Dendritic cell treated with granulocyte-macrophage colony-stimulating factor and Interleukin-4, amounts not matched to agents 40 ng/mL and 50 ng/mL, for 4 days (primary cell): ENCODE data around the gene ASXL3.

Experiments
- H3K27ac Mint-ChIP-seq: one replicate; pipeline ENCODE4 v1.8.0; 2022; ENCODE audit warnings: mild to moderate bottlenecking, mixed read lengths
- H3K27me3 Mint-ChIP-seq: one replicate; pipeline ENCODE4 v1.8.0; 2022; ENCODE audit warnings: mild to moderate bottlenecking, mixed read lengths
- H3K36me3 Mint-ChIP-seq: one replicate; pipeline ENCODE4 v1.8.0; 2022; ENCODE audit warnings: low read depth, mixed read lengths
- H3K4me1 Mint-ChIP-seq: one replicate; pipeline ENCODE4 v1.8.0; 2022; ENCODE audit warnings: low read depth, mixed read lengths
- H3K4me3 Mint-ChIP-seq: one replicate; pipeline ENCODE4 v1.8.0; 2022; ENCODE audit warnings: mild to moderate bottlenecking, moderate library complexity, mixed read lengths
- H3K9me3 Mint-ChIP-seq: one replicate; pipeline ENCODE4 v1.8.0; 2022; ENCODE audit warnings: mixed read lengths
- intact Hi-C: fragments of 100-400 bp; cut with micrococcal nuclease; formaldehyde crosslinking; loops from one replicate; pipeline ENCODE4 v1.15.0; 2022

The ASXL3 gene

DNA sequence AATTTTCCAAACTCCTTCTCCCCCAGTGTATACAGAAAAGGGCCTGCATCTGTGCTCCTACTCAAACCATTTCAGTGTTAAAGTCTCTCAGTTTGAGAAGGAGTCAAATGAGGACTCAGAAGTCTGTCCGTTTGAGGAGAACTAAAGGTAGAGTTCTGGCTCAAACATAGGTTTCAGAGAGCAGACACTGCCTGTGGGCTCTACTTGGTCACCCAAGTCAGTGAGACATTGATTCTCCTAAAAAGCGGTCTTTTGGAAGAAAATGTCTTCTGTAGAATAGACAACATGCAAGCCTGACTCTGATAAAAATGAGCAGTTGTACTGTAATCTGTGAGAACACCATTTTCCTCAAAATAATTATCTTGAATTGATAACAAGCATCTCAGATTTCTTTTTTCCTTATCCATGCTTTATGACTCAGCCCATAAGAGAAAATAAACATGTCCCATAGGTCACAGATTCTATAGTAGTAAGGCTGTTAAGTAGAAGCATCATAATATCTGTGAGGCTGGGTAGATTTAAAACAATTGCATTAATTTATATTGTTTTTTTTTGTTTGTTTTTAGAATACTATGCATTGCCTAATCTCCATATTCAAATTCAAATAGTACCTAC, 82.8 kb downstream of the ASXL3 start:
- Mint-ChIP-seq H3K27ac (no peak overlapping the region), H3K4me1 (no peaks in the 10 kb centered on the region), H3K27me3 (no peaks in the 10 kb centered on the region), H3K36me3 (no peaks in the 10 kb centered on the region), H3K9me3 (no peaks in the 10 kb centered on the region), H3K4me3 (no peak overlapping the region)
- intact Hi-C loops, result no loop called here

DNA sequence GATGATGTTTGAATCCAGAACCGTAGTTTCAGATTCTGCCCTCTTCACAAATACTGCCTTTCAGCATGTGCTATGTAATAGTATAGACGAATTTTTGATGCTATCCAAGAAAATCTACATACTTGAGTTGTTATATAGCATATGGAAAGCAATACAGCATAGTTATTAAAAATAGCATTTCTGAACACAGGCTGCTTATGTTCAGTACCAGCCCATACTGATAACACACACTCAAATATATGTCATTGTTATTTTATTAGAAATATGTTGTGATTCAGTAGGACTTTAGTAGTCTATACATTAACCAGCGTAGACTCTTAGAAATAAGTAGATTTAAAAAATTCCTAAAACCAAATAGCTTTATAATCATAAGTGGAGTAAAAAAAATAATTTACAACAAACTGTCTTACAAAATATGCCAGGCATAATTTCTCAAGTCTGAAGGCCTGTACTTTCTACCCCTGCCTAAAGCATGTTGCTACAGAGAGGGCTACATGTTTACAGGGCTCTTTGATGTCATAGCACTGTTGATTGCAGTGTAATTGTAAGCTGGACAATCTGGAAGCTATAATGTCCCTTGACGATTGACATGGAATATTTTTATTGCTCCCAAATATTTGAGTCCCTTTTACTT, 86.3 kb downstream of the ASXL3 start:
- no peaks in the 10 kb centered on the region for H3K9me3 Mint-ChIP-seq
- H3K36me3 Mint-ChIP-seq, result no peaks in the 10 kb centered on the region
- no peaks in the 10 kb centered on the region for H3K27me3 Mint-ChIP-seq
- H3K27ac Mint-ChIP-seq, result no peak overlapping the region
- H3K4me1 Mint-ChIP-seq, result no peaks in the 10 kb centered on the region
- H3K4me3 Mint-ChIP-seq, result no peak overlapping the region
- intact Hi-C loops, result no loop called here

DNA sequence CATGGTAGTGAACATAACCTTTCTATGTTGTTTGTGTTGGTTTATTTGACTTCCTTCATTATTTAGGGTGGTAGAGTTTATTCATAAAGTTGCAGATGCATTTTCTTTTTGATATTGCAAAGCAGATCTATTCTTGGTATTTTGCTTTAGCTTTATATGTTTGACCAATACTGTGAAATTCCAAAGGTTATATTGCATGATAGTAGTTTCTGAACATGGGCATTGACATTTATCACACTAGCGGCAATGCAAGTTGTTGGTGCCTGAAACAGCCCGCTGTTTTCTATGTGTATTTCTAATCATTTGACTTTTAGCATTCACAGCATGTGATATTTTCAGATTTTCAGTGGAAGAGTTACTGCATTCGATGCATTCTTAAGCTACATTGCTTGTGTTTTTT, 87.2 kb downstream of the ASXL3 start:
- no peaks in the 10 kb centered on the region for H3K36me3 Mint-ChIP-seq
- no peaks in the 10 kb centered on the region for H3K4me1 Mint-ChIP-seq
- H3K27me3 Mint-ChIP-seq, result no peaks in the 10 kb centered on the region
- no peak overlapping the region for H3K4me3 Mint-ChIP-seq
- H3K9me3 Mint-ChIP-seq, result no peaks in the 10 kb centered on the region
- no peak overlapping the region for H3K27ac Mint-ChIP-seq
- intact Hi-C loops, result no loop called here

DNA sequence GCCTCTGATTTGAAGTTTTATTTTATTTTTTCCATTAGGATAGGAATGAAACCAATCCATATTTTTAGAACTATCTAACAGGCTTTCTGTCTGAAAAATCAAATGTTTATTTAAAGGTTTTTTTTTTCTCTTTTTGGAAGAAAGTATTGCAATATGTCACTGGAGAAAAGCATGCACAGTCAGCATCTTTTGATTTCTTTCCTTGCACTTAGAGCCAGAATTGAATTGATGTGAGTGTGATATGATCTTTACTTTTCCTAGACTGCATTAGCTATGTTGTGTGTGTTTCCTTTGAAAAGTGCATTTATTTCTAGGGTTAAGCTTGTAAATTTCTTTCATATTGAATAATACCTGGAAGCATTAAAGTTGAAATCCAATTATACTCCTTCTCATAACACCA, 87.6 kb downstream of the ASXL3 start:
- Mint-ChIP-seq H3K36me3 (no peaks in the 10 kb centered on the region), H3K9me3 (no peaks in the 10 kb centered on the region), H3K27me3 (no peaks in the 10 kb centered on the region), H3K27ac (no peak overlapping the region), H3K4me3 (no peak overlapping the region), H3K4me1 (no peaks in the 10 kb centered on the region)
- intact Hi-C loops, result no loop called here

DNA sequence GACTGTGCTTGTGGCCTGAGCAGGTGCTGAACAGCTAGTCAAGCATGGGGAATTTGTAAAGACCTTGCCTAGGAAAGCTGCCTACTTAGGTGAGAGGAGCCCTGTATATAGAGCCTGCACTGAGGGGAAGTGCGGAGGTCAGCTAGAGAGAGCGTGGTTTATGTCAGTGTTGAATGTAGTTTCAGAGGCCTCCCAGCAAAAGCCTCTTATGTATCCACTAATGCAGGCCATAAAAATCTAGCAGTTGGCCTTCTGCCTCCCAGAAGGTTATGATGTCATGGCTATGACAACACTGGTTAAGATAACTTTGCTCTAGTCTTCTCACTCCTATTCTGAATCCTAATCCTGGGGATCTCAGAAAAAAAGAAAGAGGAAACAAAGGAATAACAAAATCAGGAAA, 88.9 kb downstream of the ASXL3 start:
- intact Hi-C loops, result no loop called here
- Mint-ChIP-seq H3K27me3 (no peaks in the 10 kb centered on the region), H3K27ac (no peak overlapping the region), H3K36me3 (no peaks in the 10 kb centered on the region), H3K4me3 (no peak overlapping the region), H3K9me3 (no peaks in the 10 kb centered on the region), H3K4me1 (no peaks in the 10 kb centered on the region)

DNA sequence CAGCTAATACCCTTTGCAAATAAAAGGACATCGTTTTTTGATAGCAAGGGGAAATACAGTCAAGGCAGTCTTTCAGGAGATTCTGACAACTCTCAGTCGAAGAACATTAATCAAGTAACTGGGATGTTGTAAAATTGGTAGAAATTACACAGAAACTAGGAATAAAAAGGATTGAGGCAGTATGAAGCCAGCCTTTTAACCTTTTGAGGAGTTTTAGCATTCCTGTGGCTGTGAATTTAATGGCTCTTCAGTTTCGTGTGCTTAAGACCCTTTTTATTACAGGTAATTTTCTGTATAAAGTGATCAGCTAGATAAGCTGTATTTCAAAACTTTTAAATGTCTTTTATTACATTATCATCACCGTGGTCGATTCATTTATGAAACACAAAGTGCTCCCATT, 91.6 kb downstream of the ASXL3 start:
- Mint-ChIP-seq H3K9me3 (no peaks in the 10 kb centered on the region), H3K27me3 (no peaks in the 10 kb centered on the region), H3K4me3 (no peak overlapping the region), H3K4me1 (no peaks in the 10 kb centered on the region), H3K27ac (no peak overlapping the region), H3K36me3 (no peaks in the 10 kb centered on the region)
- intact Hi-C loops, result no loop called here

DNA sequence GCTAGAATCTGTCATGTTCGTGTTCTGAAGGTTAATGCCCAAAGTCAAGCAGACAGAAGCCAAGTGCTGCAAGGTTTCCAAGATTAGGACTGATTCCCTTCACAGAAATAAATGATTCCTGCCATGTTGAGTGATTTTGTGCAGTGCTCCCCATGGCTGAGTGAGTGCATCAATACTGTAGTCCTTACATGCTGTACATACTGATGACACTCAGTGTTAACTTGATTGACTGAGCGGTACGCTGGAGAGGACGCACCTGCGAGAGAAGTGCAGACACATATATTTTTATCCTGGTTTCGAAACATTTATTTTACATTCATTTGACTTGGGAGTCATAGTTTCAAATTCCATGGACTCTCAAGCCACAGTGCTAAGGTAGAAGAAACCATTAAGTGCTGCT, 92.0 kb downstream of the ASXL3 start:
- no peak overlapping the region for H3K27ac Mint-ChIP-seq
- no peaks in the 10 kb centered on the region for H3K36me3 Mint-ChIP-seq
- intact Hi-C loops, result no loop called here
- H3K4me1 Mint-ChIP-seq, result no peaks in the 10 kb centered on the region
- no peaks in the 10 kb centered on the region for H3K9me3 Mint-ChIP-seq
- no peaks in the 10 kb centered on the region for H3K27me3 Mint-ChIP-seq
- H3K4me3 Mint-ChIP-seq, result no peak overlapping the region

DNA sequence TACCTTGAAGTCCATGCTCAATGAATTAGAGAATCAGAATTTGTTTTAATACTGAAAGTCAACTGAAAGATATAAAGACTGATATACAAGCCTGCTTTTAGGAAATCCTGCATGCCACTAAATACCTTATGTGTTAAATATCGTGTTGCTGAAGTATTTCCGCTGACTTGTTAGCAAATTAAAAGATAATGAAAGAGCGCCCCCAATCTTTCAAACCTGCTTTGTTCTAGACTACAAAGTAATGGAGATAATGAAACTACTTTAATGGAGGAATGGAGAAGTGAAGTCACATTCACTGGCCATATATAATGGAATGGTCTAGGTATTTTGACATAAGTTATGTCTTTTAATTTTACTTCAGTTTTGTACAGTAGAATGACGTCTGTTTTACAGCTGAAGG, 95.7 kb downstream of the ASXL3 start:
- Mint-ChIP-seq H3K27ac (no peak overlapping the region), H3K9me3 (no peaks in the 10 kb centered on the region), H3K4me1 (no peaks in the 10 kb centered on the region), H3K36me3 (no peaks in the 10 kb centered on the region), H3K27me3 (no peaks in the 10 kb centered on the region), H3K4me3 (no peak overlapping the region)
- intact Hi-C loops, result no loop called here

DNA sequence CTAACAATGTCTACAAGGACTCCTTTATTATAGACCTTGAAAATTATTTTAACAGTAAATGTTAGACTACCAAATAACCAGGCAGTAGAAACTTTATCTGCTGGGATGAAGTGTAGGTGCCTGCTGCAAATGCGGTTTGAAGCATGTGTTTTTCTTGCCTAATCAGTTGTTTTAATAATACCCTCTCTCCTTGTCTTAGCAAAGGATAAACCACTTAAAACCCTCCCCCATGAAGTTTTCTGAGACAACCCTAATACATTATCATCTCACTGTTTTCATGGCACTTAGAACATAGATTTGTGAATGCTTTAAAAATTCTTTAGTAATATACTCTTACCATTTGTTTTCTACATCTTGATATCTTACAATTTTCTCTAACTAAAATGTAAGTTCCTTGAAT, 98.6 kb downstream of the ASXL3 start:
- Mint-ChIP-seq H3K27me3 (no peaks in the 10 kb centered on the region), H3K27ac (no peak overlapping the region), H3K4me1 (no peaks in the 10 kb centered on the region), H3K4me3 (no peak overlapping the region), H3K36me3 (no peaks in the 10 kb centered on the region), H3K9me3 (no peaks in the 10 kb centered on the region)
- intact Hi-C loops, result no loop called here

DNA sequence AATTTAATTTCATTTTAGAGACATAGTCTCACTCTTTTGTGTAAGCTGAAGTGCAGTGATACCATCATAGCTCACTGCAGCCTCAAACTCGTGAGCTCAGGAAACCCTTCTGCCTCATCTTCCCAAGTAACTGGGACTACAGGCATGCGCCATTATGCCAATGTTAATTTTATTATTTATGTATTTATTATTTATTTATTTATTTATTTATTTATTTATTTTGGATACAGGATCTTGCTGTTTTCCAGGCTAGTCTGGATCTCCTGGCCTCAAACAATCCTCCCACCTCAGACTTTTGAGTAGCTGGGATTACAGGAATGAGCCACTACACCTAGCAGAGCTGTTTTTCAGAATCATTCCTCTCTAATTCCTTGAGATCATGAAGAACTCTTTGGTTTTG, 99.9 kb downstream of the ASXL3 start:
- Mint-ChIP-seq H3K9me3 (no peaks in the 10 kb centered on the region), H3K36me3 (no peaks in the 10 kb centered on the region), H3K27me3 (no peaks in the 10 kb centered on the region), H3K27ac (no peak overlapping the region), H3K4me1 (no peaks in the 10 kb centered on the region), H3K4me3 (no peak overlapping the region)
- intact Hi-C loops, result no loop called here

DNA sequence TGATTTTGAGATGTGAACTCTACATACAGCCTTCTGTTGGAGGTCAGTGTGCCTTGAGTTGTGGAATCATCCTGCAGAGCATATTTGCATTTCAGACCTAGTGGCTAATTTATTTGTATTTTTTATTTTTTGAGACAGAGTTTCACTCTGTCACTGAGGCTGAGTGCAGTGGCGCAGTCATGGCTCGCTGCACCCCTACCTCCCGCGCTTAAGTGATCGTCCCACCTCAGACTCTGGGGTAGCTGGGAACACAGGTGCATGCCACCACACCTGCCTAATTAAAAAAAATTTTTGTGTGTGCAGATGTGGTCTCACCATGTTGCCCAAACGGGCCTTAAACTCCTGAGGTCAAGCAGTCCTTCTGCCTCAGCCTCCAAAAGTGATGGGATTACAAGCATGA, 104.4 kb downstream of the ASXL3 start:
- H3K4me3 Mint-ChIP-seq, result no peak overlapping the region
- intact Hi-C loops, result no loop called here
- no peaks in the 10 kb centered on the region for H3K27me3 Mint-ChIP-seq
- H3K27ac Mint-ChIP-seq, result no peak overlapping the region
- H3K4me1 Mint-ChIP-seq, result no peaks in the 10 kb centered on the region
- H3K36me3 Mint-ChIP-seq, result no peaks in the 10 kb centered on the region
- no peaks in the 10 kb centered on the region for H3K9me3 Mint-ChIP-seq

DNA sequence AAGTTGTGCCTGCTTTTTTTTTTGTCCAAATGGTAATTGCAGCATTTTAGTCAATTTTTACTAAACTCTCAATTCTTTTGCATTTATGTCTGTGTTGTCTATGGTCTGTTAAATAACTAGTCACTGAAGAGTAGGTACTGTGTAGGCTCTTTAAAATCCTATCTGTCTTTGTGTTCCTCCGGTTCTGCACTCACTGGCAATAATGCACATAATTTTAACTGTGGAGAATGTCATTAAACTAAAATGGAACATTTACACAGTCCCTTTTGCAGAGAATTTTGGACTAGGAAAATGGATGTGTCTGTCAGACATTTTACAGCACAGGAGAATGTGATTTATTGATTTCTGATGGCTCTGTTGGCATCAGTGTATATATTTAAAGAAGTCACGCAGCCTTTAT, 116.6 kb downstream of the ASXL3 start:
- intact Hi-C loops, result no loop called here
- Mint-ChIP-seq H3K9me3 (no peaks in the 10 kb centered on the region), H3K36me3 (no peaks in the 10 kb centered on the region), H3K4me1 (no peaks in the 10 kb centered on the region), H3K27me3 (no peaks in the 10 kb centered on the region), H3K27ac (no peak overlapping the region), H3K4me3 (no peak overlapping the region)

DNA sequence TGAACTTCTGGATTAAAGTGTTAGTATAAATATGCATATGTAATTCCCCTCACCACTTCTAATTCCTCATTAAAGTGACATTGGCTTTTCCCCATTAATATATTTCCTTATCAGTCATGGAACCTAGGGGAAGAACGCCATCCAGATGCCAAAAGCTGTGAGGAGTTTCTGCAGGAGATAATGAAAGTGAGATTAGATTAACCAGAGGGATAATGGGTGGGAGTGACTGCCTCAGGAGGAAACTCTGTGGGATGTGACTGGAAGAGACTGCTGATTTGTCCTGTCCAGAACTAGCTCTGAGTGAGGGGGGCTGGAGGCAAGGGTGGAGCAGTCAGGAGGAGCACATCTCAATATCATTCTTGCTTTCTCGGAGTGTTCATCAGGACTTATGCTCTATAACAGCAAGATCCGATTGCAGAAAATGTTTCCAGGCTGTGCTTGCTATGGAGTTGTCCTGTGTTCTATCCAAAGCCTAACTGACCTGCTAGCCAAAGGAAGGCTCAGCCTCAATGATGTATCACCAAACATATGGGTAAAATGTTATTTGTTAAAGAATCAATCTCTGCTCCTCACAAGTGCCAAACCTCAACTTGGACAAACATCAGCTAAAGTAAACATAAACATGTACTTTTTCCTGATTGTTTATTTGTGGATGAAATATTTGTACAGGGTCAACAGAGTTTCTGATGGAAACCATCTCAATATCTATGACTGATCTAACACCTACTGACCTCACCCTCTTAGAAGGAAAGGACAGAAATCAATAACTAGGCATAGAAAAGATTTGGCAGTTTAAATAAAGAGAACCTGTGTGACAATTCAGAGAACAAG, 118.5 kb downstream of the ASXL3 start:
- no peaks in the 10 kb centered on the region for H3K9me3 Mint-ChIP-seq
- no peak overlapping the region for H3K27ac Mint-ChIP-seq

DNA sequence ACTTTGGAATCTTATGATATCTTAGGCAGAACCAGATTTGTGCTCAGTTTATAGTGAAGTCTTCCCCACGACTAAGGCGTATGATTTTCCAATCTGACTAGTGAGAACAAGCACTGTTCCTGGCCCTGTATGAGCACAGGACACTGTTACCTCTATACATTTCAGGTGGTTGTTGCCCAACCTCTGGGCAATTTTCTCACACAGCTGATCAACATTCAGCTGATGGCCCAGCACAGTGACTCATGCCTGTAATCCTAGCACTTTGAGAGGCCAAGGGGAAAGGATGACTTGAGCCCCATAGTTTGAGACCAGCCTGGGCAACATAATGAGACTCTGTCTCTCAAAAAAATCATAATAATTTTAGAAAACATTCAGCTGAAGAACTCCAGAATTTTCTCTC, 119.5 kb downstream of the ASXL3 start:
- no peaks in the 10 kb centered on the region for H3K9me3 Mint-ChIP-seq
- no peaks in the 10 kb centered on the region for H3K36me3 Mint-ChIP-seq
- no peaks in the 10 kb centered on the region for H3K4me1 Mint-ChIP-seq
- H3K4me3 Mint-ChIP-seq, result no peak overlapping the region
- H3K27ac Mint-ChIP-seq, result no peak overlapping the region
- H3K27me3 Mint-ChIP-seq, result no peaks in the 10 kb centered on the region
- intact Hi-C loops, result no loop called here

More for the DNA sequence above, 118.5 kb downstream of the ASXL3 start:
- intact Hi-C loops, result no loop called here
- Mint-ChIP-seq H3K27me3 (no peaks in the 10 kb centered on the region), H3K36me3 (no peaks in the 10 kb centered on the region), H3K4me1 (no peaks in the 10 kb centered on the region), H3K4me3 (no peak overlapping the region)
